Esophagus muscularis mucosa (tissue), 4 donors: ENCODE data around the gene CISH.

Source experiments
- CTCF ChIP-seq, 3 experiments: fragments of 200-600 bp in 2 of 3; fragments of 450-650 bp in 1 of 3; sonication (generic) in 2 of 3; IDR thresholded peaks; one replicate each; pipeline ENCODE4 v1.5.1; 2017 to 2019; ENCODE audit warnings: antibody characterized with exemption in 3 of 3, mild to moderate bottlenecking in 2 of 3, moderate library complexity in 1 of 3
- EP300 ChIP-seq: sonication (generic); formaldehyde crosslinking; IDR thresholded peaks from one replicate; pipeline ENCODE4 v1.6.1; 2017; ENCODE audit warnings: antibody characterized with exemption
- POLR2A ChIP-seq: fragments of 450-650 bp; IDR thresholded peaks from one replicate; pipeline ENCODE4 v1.6.1; 2017; ENCODE audit warnings: antibody characterized with exemption, moderate library complexity, mild to moderate bottlenecking, low read depth

GRCh38 chr3:50645378-50645777, 33.8 kb upstream of the CISH start:
- TF ChIP-seq CTCF (IDR thresholded peaks at IDR 0.05) (no peak), EP300 (no peak), POLR2A (no peak)
